GM12873 (cell line): ENCODE data around the gene SMOC1.

Experiments
- TF ChIP-seq, protein P1 (sequence below): IDR thresholded peaks from 2 replicates; pipeline ENCODE4 v1.5.1; 2012; ENCODE audit warnings: low read depth, mild to moderate bottlenecking, moderate library complexity, low read length, control low read depth; ENCODE audit not compliant: insufficient read depth; ENCODE audit errors: missing control alignments

The SMOC1 gene

DNA sequence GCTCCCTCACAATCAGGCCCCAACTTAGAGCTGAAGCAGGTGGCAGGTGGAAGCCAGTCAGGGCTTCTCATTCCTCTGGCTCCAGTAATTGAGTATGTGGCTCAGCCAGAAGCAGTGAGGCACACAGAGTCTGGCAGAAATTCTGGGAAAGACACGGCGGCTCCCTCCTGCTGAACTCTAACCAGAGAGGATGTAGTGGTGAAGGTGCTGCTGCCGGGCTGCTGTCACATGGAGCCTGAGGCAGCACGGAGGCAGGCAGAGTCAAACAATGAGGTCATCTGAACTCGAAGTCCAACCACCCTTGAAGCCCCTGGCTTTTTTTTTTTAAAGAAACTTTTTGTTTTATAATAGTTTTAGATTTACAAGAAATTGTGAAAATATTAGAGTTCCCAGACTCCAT lies 33.4 kb upstream of the SMOC1 start:
- TF ChIP-seq, protein P1, sequence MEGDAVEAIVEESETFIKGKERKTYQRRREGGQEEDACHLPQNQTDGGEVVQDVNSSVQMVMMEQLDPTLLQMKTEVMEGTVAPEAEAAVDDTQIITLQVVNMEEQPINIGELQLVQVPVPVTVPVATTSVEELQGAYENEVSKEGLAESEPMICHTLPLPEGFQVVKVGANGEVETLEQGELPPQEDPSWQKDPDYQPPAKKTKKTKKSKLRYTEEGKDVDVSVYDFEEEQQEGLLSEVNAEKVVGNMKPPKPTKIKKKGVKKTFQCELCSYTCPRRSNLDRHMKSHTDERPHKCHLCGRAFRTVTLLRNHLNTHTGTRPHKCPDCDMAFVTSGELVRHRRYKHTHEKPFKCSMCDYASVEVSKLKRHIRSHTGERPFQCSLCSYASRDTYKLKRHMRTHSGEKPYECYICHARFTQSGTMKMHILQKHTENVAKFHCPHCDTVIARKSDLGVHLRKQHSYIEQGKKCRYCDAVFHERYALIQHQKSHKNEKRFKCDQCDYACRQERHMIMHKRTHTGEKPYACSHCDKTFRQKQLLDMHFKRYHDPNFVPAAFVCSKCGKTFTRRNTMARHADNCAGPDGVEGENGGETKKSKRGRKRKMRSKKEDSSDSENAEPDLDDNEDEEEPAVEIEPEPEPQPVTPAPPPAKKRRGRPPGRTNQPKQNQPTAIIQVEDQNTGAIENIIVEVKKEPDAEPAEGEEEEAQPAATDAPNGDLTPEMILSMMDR = no peak

DNA sequence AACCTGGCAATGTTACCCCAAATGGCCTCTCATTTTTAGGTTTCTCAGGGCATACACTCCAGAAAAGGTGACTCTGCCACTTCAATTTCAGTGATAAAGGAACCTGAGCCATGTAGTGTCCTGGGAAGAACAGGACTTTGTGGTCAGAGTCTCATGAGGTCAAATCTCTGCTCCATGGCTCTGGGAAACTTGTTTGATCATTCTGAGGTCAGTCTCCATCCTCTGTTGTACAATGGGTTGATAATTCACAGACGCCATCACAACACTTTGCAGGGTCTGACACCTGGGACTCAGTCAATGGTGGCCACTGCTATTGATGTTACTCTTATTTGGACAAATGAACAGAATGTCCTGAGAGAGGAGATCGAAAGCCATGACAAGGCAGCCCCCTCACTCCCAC lies 31.1 kb upstream of the SMOC1 start:
- TF ChIP-seq, protein P1 = no peak

DNA sequence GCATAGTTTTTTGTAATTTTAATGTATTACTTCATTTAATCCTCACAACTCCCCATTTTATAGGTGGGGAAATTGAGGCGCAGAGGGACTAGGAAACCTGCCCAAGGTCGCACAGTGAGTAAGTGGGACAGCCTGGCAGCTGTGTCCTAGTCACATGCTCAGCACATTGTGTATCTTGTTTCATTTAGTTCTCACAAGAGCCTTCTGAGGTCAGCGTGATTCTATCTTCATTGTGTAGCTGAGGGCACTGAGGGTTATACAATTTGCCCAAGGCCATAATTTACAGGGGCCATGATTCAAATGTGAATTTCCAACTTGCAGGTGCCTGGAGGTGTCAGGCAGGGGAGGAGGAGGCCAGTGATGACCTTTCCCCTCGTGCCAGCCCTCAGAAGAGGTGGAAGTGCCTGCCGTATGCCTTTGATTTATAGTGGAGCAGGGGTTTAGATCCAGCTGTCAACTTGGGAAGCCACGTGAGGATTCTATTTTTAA lies 30.3 kb upstream of the SMOC1 start:
- TF ChIP-seq, protein P1 = no peak

DNA sequence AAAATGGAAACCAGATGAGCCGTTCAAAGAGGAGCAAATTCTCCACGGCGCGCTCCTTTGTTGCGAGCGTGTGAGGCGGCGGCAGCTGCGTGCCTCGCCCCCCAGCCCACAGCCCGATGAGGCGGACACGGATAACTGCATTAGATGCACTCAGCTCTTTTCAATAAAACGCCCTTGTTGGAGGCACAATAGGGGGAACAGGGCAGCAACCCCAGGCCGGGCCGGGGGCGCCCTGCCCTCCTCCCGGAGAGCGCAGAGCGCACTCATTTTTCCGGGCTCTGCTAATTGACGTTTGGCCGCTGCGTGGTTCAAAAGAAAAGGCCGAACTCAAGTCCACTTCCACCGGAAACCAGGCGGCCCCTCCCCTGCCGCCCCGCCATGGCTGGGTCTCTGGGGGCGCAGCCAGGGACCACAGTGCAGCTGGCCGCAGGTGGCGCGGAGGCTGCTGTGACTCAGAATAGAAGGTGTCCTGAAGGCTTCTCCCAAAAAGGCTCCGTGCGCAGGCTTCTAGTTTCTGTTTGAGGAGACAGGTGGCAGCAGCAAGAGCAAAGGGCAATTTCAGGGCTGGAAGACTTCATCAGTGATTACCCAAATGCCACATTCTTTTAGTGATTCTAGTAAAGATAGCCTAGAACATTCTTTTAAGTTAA lies 29.0 kb upstream of the SMOC1 start:
- TF ChIP-seq, protein P1 = no peak

DNA sequence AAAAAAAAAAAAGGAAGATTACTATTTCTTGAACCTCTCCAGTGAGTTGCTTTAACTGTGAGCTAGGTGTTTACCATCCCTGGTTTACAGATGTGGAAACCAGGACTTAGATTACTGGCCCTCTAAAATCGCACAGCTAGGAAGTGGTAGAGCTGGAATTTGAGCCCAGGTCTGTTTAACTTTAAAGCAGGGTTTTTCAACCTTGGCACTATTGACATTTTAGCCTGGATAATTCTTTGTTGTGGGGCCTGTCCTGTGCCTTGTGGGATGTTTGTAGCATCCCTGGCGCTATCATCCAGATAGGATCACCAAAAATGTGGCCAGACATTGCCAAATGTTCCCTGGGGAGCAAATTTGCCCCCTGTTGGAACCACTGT lies 28.5 kb upstream of the SMOC1 start:
- TF ChIP-seq, protein P1 = no peak

DNA sequence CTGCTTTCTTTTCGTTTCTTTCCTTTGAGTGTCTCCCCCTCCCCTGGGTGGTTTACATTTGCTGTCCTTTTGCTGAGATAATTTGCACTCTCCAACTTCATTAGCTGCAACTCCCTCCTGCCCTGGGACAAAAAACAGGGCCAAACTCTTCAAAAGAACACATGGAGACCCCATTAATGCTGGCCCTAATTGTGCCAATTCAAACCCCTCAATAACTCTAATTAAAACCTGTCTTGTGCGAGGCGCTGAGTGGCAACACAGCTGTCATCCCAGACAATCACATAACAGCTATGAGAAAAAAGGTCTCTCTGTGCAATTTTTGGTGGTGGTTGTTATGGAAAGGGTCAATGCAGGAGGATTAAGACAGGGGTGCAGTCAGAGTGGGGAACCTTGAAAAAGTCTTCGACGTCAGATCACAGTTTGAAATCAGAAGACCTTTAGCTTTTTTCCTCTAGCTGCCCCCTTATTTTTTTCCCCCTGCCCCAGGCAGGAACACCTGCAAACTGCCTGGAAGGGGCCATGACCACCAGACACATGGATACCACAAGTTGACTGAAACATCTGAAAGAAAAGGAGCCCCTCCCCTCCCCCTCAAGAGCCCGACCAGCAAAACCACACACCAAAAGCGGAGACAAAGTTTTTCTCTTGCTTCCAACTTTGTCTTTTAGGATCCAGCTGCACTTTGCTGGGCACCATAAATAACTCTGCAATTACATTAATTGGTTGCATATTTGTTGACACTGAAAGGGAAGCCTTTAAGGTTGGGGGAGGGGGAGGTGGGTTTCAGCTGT lies 26.5 kb upstream of the SMOC1 start:
- TF ChIP-seq, protein P1 = no peak

DNA sequence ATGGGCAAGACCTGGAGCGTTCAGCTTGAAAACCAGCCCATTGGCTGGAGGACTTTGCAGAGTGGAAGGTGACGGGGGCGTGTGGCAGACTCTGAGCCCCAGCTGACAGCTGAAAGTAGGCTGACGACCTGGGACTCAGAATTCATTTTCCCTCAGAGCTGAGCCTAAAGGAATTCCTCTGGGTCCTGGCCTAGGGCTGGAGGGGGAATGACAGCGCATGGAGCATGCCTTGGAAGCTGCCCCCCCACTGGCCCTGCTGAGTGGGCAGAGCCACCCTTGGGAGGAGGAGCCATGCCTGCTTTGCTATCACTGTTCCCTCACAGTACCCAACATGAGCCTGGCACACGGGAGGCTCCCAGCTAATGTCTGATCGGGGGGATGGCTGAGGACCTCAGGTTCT lies 25.4 kb upstream of the SMOC1 start:
- TF ChIP-seq, protein P1 = no peak
